Germinal center (tissue), 1 donor: ENCODE measurements around the gene TMEM14C.
"Not testable (repeated sequence)": the region's sequence is repeated elsewhere in the genome, so short reads cannot be mapped to it uniquely, and the experiment has no call there.

Experiments used
- DNase-seq: peaks from one replicate; pipeline ENCODE4 v3.0.0; 2012; ENCODE audit warnings: mixed read lengths, low spot score

The TMEM14C gene

GRCh38 chr6:10720960-10721849 lies 1.7 kb upstream of the TMEM14C start:
- DNase-seq = not testable (repeated sequence)

- no peak for DNase-seq
Observed at GRCh38 chr6:10721850-10722569, 860 bp upstream of the TMEM14C start.

- no peak for DNase-seq
Observed at GRCh38 chr6:10722570-10722819, 375 bp upstream of the TMEM14C start.

- no peak for DNase-seq
Observed at GRCh38 chr6:10723567-10723881, 654 bp downstream of the TMEM14C start.

GRCh38 chr6:10725044-10725443 lies 2.2 kb downstream of the TMEM14C start:
- DNase-seq = no peak

GRCh38 chr6:10725716-10726115 lies 2.8 kb downstream of the TMEM14C start:
- DNase-seq = no peak

GRCh38 chr6:10730254-10730653 lies 7.4 kb downstream of the TMEM14C start:
- no peak for DNase-seq

- DNase-seq = no peak
Observed at GRCh38 chr6:10733151-10733715, 10.4 kb downstream of the TMEM14C start.

GRCh38 chr6:10733863-10734262 lies 11.0 kb downstream of the TMEM14C start:
- no peak for DNase-seq

- DNase-seq = no peak
Observed at GRCh38 chr6:10736731-10737130, 13.9 kb downstream of the TMEM14C start.

GRCh38 chr6:10740061-10740460 lies 17.2 kb downstream of the TMEM14C start:
- no peak for DNase-seq

- not testable (repeated sequence) for DNase-seq
Observed at GRCh38 chr6:10741643-10742042, 18.8 kb downstream of the TMEM14C start.

GRCh38 chr6:10742251-10742650 lies 19.4 kb downstream of the TMEM14C start:
- no peak for DNase-seq

GRCh38 chr6:10743515-10743914 lies 20.6 kb downstream of the TMEM14C start:
- no peak for DNase-seq

GRCh38 chr6:10745116-10745515 lies 22.2 kb downstream of the TMEM14C start:
- DNase-seq = no peak

- DNase-seq = no peak
Observed at GRCh38 chr6:10746915-10747250, 24.0 kb downstream of the TMEM14C start.

GRCh38 chr6:10747251-10747972 lies 24.5 kb downstream of the TMEM14C start, which contains the start of gene TMEM14B:
Gene TMEM14B (plus strand): TSS chr6:10747805. CDS start chr6:10749246, 1,441 bp downstream.
- DNase-seq = peak; percentile 99

- DNase-seq = no peak
Observed at GRCh38 chr6:10749734-10750133, 26.9 kb downstream of the TMEM14C start.

GRCh38 chr6:10750568-10750967 lies 27.7 kb downstream of the TMEM14C start:
- DNase-seq = not testable (repeated sequence)

GRCh38 chr6:10751757-10752156 lies 28.9 kb downstream of the TMEM14C start:
- DNase-seq = not testable (repeated sequence)

GRCh38 chr6:10756085-10756484 lies 33.2 kb downstream of the TMEM14C start:
- DNase-seq = no peak

GRCh38 chr6:10759312-10759839 lies 36.5 kb downstream of the TMEM14C start:
- DNase-seq = peak; percentile 19
